Astrocyte of the cerebellum (primary cell): Measurements from ENCODE around the gene MORC3.

Experiments used
- DNase-seq: peaks from one replicate; pipeline ENCODE4 v3.0.0-alpha.2; 2011; ENCODE audit warnings: low read depth
- H3K4me3 ChIP-seq: 2 replicates; pipeline ENCODE4 v1.5.1; 2011; ENCODE audit warnings: mild to moderate bottlenecking, low read depth, low read length, moderate library complexity
- in situ Hi-C: cut with HindIII; loops from 2 replicates; pipeline ENCODE4 v1.10.0; 2017; ENCODE audit warnings: low sequenced_read_pairs
- TF ChIP-seq, protein P1 (sequence below): IDR thresholded peaks from 2 replicates; pipeline ENCODE4 v1.5.1; 2012; ENCODE audit warnings: low read length, low read depth, moderate library complexity, mild to moderate bottlenecking; ENCODE audit errors: missing control alignments

MORC3 gene

DNA sequence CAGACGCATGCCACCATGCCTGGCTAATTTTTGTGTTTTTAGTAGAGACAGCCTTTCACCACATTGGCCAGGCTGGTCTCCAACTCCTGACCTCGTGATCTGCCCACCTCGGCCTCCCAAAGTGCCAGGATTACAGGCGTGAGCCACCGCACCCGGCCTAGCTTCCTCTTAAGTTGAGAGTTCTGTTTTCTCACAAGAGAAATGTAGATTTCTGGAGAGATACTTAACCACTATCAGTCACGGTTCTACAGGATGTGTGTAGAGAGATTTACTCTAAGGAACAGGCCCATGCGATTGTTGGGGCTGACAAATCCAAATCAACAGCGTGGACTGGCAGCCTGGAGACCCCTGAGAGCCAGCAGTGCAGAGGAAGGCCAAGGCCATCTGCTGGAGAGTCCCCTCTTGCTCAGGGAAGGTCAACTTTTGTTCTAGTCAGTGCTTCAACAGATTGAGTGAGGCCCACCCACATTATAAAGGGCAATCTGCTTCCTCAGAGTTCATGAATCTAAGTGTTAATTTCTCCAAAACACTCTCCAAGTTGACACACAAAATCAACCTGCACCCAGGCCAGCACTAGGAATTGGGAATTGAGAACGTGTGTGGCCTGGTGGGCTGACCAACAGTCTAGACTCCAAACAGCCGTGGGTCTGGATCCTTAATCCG is 103.9 kb downstream of the MORC3 start:
- TF ChIP-seq, protein P1, sequence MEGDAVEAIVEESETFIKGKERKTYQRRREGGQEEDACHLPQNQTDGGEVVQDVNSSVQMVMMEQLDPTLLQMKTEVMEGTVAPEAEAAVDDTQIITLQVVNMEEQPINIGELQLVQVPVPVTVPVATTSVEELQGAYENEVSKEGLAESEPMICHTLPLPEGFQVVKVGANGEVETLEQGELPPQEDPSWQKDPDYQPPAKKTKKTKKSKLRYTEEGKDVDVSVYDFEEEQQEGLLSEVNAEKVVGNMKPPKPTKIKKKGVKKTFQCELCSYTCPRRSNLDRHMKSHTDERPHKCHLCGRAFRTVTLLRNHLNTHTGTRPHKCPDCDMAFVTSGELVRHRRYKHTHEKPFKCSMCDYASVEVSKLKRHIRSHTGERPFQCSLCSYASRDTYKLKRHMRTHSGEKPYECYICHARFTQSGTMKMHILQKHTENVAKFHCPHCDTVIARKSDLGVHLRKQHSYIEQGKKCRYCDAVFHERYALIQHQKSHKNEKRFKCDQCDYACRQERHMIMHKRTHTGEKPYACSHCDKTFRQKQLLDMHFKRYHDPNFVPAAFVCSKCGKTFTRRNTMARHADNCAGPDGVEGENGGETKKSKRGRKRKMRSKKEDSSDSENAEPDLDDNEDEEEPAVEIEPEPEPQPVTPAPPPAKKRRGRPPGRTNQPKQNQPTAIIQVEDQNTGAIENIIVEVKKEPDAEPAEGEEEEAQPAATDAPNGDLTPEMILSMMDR = no peak
- in situ Hi-C loops = no loop called here
- DNase-seq = no peak
- H3K4me3 ChIP-seq = no peak overlapping the region

GRCh38 chr21:36424592-36424991 is 104.6 kb downstream of the MORC3 start:
- TF ChIP-seq, protein P1 = no peak
- in situ Hi-C loops = no loop called here
- no peak overlapping the region for H3K4me3 ChIP-seq
- no peak for DNase-seq

GRCh38 chr21:36425286-36425685 is 105.3 kb downstream of the MORC3 start:
- TF ChIP-seq, protein P1 = no peak
- DNase-seq = no peak
- in situ Hi-C loops = no loop called here
- no peak overlapping the region for H3K4me3 ChIP-seq
